Body of pancreas (tissue), 4 donors: Measurements from ENCODE around the gene FKBP15. TPM values are rescaled to one million over a fixed set of nuclear protein-coding genes. Genes with fewer than 3 reads are reported as not detected.
"Not testable (repeated sequence)": the region's sequence is repeated elsewhere in the genome, so short reads cannot be mapped to it uniquely, and the experiment has no call there.

Source experiments
- ATAC-seq: fragments of 150-250 bp; one replicate; pipeline ENCODE4 v1.9.1; 2016
- DNase-seq, 4 donors: peaks; one replicate each; pipeline ENCODE4 v3.0.0-alpha.2; 2019
- H3K27ac ChIP-seq, 4 donors: fragments of 200-600 bp; sonication (generic); 1 replicate in 3 of 4; 2 replicates in 1 of 4; pipeline versions ENCODE4 v1.5.1 to v1.6.1; 2016 to 2019; ENCODE audit warnings: mild to moderate bottlenecking in 1 of 4, mixed read lengths in 1 of 4, moderate library complexity in 1 of 4
- H3K27me3 ChIP-seq, 2 donors: fragments of 200-600 bp; sonication (generic); one replicate each; pipeline ENCODE4 v1.6.0; 2016; ENCODE audit warnings: mild to moderate bottlenecking in 1 of 2
- H3K36me3 ChIP-seq, 2 donors: fragments of 200-600 bp; sonication (generic); replicated peaks in 1 of 2; 2 replicates each; pipeline ENCODE4 v1.5.1; 2016; ENCODE audit warnings: low read depth in 2 of 2; ENCODE audit not compliant: insufficient read depth in 1 of 2
- H3K4me1 ChIP-seq: fragments of 200-600 bp; sonication (generic); one replicate; pipeline ENCODE4 v1.6.0; 2016
- H3K4me3 ChIP-seq, 2 donors: fragments of 200-600 bp; sonication (generic); 1 replicate in 1 of 2; 2 replicates in 1 of 2; pipeline ENCODE4 v1.5.1; 2016 to 2019
- H3K9me3 ChIP-seq, 3 donors: fragments of 200-600 bp; sonication (generic); 1 replicate in 2 of 3; 2 replicates in 1 of 3; pipeline ENCODE4 v1.5.1; 2016
- POLR2A ChIP-seq, 3 donors: fragments of 450-650 bp; IDR thresholded peaks; one replicate each; pipeline ENCODE4 v1.6.1; 2016; ENCODE audit warnings: antibody characterized with exemption in 3 of 3, mild to moderate bottlenecking in 2 of 3
- WGBS, 2 donors: methylation state at CpG; one replicate each; pipeline ENCODE4 v1.1.5; 2017; 5-methylcytosine and 5-hydroxymethylcytosine counted together
- intact Hi-C: fragments of 100-400 bp; cut with DNase I; formaldehyde crosslinking; loops from one replicate; pipeline ENCODE4 v1.15.1; 2023
- total RNA-seq, 2 donors: library from RNA; depleted of rRNA; stranded (reverse); fragments of >200 nt; gene quantifications; one replicate each; pipeline ENCODE4 v1.1.0, GENCODE V29; 2016
- TF ChIP-seq, protein P1 (sequence below), 7 experiments: fragments of 450-650 bp in 4 of 7; fragments of 200-600 bp in 3 of 7; sonication (generic) in 3 of 7; IDR thresholded peaks; one replicate each; pipeline ENCODE4 v1.5.1; 2016 to 2019; ENCODE audit warnings: antibody characterized with exemption in 7 of 7

Gene FKBP15
- total RNA-seq, 2 donors from 2014 or later: 15.8 to 21.3 TPM

DNA sequence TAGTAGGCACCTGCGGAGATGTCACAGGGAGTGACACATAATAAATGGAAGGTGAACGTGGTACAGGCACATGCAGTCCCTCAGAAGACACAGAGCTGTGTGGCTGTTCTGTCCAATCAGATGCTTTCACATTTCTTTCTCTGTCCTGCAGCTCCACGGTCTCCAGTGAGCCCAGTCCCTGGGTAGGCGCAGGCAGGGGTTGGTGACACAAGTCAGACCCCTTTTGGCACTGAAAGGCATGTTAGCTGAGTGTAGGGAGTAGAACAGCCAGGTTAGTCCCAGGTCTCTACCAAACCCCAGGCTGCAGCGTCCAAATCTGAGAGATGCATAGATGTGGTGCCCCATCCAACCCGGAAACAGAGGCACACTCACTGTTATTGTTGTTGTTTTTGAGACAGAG, 67.5 kb downstream of the FKBP15 start:
- intact Hi-C loops: no loop called here
- no peaks in the 10 kb centered on the region for H3K9me3 ChIP-seq
- DNase-seq: no peak
- 73 to 76% methylated on average over 6 of the region's 6 CpGs for WGBS, 2 donors
- H3K27me3 ChIP-seq: no peaks in the 10 kb centered on the region
- H3K4me3 ChIP-seq: no peak overlapping the region
- H3K4me1 ChIP-seq: peaks cover 33% of the 10 kb centered on the region
- no peaks in the 10 kb centered on the region for H3K36me3 ChIP-seq
- TF ChIP-seq POLR2A (IDR thresholded peaks at IDR 0.05): no peak
- H3K27ac ChIP-seq: no peak overlapping the region
- no peak for ATAC-seq

DNA sequence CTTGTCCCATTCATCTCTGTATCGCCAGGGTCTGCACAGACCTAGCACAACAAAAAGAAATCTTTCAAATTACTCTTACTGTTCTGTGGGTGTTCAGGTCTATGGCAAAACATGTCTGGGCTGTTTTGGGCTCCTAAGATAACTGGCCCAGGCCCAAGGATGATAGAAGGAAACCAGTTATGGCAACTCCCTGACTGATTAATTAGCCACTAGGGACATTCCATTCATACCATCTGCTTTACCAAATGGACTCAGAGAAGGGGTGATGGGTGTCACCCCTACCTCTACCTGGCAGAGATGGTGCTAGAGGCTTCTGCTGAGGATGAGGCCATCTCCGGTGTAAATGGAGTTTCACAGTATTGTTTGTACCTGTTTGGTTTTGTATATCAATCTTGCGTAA, 68.4 kb downstream of the FKBP15 start:
- Histone ChIP-seq H3K27ac (no peak overlapping the region), H3K4me3 (no peak overlapping the region), H3K36me3 (no peaks in the 10 kb centered on the region), H3K27me3 (no peaks in the 10 kb centered on the region), H3K4me1 (peaks cover 33% of the 10 kb centered on the region), H3K9me3 (no peaks in the 10 kb centered on the region)
- intact Hi-C loops: no loop called here
- DNase-seq (no peak), ATAC-seq (no peak)
- 84 to 85% methylated on average over 3 of the region's 3 CpGs for WGBS, 2 donors
- TF ChIP-seq, protein P1, sequence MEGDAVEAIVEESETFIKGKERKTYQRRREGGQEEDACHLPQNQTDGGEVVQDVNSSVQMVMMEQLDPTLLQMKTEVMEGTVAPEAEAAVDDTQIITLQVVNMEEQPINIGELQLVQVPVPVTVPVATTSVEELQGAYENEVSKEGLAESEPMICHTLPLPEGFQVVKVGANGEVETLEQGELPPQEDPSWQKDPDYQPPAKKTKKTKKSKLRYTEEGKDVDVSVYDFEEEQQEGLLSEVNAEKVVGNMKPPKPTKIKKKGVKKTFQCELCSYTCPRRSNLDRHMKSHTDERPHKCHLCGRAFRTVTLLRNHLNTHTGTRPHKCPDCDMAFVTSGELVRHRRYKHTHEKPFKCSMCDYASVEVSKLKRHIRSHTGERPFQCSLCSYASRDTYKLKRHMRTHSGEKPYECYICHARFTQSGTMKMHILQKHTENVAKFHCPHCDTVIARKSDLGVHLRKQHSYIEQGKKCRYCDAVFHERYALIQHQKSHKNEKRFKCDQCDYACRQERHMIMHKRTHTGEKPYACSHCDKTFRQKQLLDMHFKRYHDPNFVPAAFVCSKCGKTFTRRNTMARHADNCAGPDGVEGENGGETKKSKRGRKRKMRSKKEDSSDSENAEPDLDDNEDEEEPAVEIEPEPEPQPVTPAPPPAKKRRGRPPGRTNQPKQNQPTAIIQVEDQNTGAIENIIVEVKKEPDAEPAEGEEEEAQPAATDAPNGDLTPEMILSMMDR (IDR thresholded peaks at IDR 0.05): no peak
- TF ChIP-seq POLR2A (IDR thresholded peaks at IDR 0.05): no peak

DNA sequence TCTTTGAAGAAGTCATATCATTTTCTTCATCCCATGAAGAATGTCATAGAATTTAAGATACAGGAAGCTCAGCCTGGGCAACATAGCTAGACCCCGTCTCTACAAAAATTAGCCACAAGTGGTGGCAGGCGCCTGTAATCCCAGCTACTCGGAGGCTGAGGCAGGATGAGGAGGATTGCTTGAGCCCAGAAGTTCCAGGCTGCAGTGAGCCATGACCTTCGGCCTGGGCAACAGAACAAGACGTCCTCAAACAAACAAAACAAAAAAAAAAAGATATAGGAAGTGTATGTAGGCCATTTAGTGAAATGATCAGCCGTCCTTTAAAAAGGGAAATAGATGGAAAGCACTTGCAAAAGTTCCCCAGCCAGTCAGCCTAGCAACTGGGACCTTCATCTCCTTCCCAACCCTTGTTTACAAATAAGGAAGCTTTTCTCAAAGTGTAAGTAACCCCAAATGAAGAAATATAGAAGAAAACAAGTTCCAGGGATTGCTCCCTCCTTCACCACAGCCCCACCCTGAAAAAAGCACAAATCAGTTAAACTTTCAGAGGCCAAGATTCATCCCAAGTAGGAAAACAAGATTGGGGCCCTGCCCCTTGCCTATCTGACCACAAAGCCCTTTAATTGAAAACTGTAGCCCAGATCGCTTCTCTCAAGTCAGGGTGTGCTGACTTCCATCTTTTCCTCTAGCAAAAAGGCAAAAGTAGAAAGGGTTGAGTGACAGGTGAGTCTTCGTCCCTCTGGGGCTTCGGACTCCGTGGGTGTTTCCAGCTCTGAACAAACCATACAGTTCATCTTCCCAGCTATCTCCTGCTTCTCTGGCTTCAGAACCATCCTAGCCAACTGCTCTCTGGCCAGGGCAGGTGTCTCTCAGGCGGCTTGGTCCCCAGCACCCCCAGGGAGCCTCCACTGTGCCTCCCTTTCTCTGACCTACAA, 69.1 kb downstream of the FKBP15 start:
- WGBS, 2 donors: 43 to 49% methylated on average over 11 of the region's 11 CpGs
- peak overlapping the region; percentile 85 to 86 for H3K4me3 ChIP-seq
- no peak for TF ChIP-seq POLR2A (IDR thresholded peaks at IDR 0.05)
- TF ChIP-seq, protein P1 (IDR thresholded peaks at IDR 0.05): no peak
- H3K36me3 ChIP-seq: no peaks in the 10 kb centered on the region
- H3K27ac ChIP-seq: peak overlapping the region in 3 of 4 donors; percentile 57 to 80 (median 76)
- no peaks in the 10 kb centered on the region for H3K9me3 ChIP-seq
- ATAC-seq (peak; percentile 40), DNase-seq (peak; percentile 44 to 60 (median 52))
- intact Hi-C loops: no loop called here
- no peaks in the 10 kb centered on the region for H3K27me3 ChIP-seq
- H3K4me1 ChIP-seq: peaks cover 33% of the 10 kb centered on the region

DNA sequence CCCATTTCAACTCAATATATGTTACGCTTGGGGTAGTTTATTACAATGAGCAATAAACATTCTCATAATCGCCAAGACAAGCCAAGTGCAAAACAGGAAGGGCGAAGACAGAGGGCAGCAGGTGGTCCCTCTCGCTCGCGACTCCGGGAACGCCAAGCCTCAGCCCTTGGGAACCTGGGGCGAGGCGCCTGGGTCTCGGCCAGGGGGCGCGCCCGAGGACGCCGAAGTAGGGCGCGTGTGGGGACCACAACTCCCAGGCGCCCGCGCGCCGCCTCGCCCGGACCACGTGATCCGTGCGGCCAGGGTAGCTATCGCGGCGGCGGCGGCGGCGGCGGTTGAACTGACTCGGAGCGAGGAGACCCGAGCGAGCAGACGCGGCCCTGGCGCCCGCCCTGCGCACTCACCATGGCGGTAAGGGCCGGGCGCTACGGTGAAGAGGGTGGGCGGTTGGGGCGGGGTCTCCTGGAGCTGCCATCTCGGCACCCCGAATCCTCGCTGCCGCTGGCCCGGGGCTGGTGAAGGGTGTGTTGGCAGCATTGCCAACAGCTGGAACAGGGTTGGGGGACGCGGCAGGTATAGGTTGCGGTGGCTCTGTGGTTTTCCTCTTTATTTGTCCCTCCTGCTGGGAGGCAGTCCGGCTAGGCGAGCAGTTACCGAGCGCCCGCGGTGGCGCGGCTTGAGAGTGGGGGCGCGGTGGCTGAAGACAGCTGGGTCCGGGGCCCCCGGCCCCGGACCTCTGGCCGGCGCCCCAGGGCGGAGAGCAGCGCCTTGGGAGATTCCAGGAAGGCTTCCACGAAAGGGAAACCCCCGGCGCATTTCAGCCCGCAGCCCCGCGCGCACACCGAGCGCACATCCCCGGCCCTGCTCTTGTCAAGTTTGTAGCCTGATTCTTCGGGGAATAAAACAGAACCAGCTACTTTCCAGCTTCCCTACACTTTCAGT, 70.1 kb downstream of the FKBP15 start, which contains the start of gene SLC31A2:
SLC31A2 (plus strand) TSS at position 338 of the 942 bp plus-strand sequence; CDS start at position 406, 68 bp downstream.
- ATAC-seq (peak; percentile 93), DNase-seq (peak; percentile 87 to 93 (median 90))
- Histone ChIP-seq H3K36me3 (no peaks in the 10 kb centered on the region), H3K4me1 (peaks cover 33% of the 10 kb centered on the region), H3K4me3 (peak within 1 kb of the TSS; percentile 85 to 86), H3K27me3 (no peaks in the 10 kb centered on the region), H3K9me3 (no peaks in the 10 kb centered on the region), H3K27ac (peak within 1 kb of the TSS in 3 of 4 donors; percentile 57 to 80 (median 76))
- TF ChIP-seq, protein P1 (IDR thresholded peaks at IDR 0.05): peak in 5 of 7 experiments; percentile 8 to 42 (median 18)
- peak; percentile 83 to 89 (median 86) for TF ChIP-seq POLR2A (IDR thresholded peaks at IDR 0.05)
- 1% methylated on average over 10 to 67 of the region's 87 CpGs for WGBS, 2 donors
- intact Hi-C loops: no loop called here

DNA sequence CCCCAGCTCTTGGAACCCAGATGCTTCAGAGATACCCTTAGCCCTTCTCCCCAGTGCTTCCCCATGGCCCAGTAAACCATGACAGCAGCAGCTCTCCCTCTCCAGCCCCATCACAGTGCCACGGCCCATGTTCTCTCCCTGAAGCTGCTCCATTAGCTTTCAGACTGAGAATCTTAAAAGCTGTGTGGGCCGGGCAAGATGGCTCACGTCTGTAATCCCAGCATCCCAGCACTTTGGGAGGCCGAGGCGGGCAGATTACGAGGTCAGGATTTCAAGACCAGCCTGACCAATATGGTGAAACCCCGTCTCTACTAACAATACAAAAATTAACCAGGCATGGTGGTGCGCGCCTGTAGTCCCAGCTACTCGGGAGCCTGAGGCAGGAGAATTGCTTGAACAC, 71.5 kb downstream of the FKBP15 start:
- intact Hi-C loops, ATAC-seq, DNase-seq, H3K4me3 ChIP-seq, H3K27ac ChIP-seq, H3K9me3 ChIP-seq, H3K27me3 ChIP-seq, H3K36me3 ChIP-seq: not testable (repeated sequence)
- 95 to 98% methylated on average over 8 to 10 of the region's 10 CpGs for WGBS, 2 donors
- peaks cover 30% of the 10 kb centered on the region for H3K4me1 ChIP-seq
